Caco-2 (cell line): ENCODE results near the gene LRRC10. TPM values are rescaled to one million over a fixed set of nuclear protein-coding genes. Genes with fewer than 3 reads are reported as not detected.
A peak's percentile ranks its signal among the peaks of the same experiment; 100 is the strongest.

ENCODE experiments used
- BruUV-seq: library from RNA; stranded (reverse); fragments of 400-500 nt; replicated peaks from 2 replicates; lab custom pipeline; 2021; lab: Mats Ljungman, UMichigan
- CTCF ChIA-PET: fragments of 300-600 bp; sonication (Branson Sonifier 250); formaldehyde crosslinking; loops from one replicate; lab custom pipeline; 2022; ENCODE audit warnings: antibody characterized with exemption; lab: Charles Lee
- POLR2A ChIA-PET: fragments of 300-600 bp; sonication (Branson Sonifier 250); formaldehyde crosslinking; loops from one replicate; lab custom pipeline; 2022; ENCODE audit warnings: antibody characterized with exemption; lab: Charles Lee
- DNase-seq, 2 experiments: peaks; one replicate each; pipeline versions ENCODE4 v3.0.0 to v3.0.0-alpha.2; 2020 to 2022
- H3K27me3 ChIP-seq: replicated peaks from 2 replicates; pipeline ENCODE4 v1.6.0; 2011; ENCODE audit warnings: low read length; ENCODE audit not compliant: control insufficient read depth, insufficient read depth
- H3K36me3 ChIP-seq: 2 replicates; pipeline ENCODE4 v1.5.1; 2011; ENCODE audit warnings: low read length; ENCODE audit not compliant: control insufficient read depth, insufficient read depth
- H3K4me1 ChIP-seq: fragments of 250-450 bp; sonication (Bioruptor Pico); 2 replicates; pipeline ENCODE4 v1.5.1; 2020; ENCODE audit warnings: mild to moderate bottlenecking
- H3K4me3 ChIP-seq: 2 replicates; pipeline ENCODE4 v1.5.1; 2011; ENCODE audit warnings: low read depth, mild to moderate bottlenecking, control low read depth, low read length
- H3K9me3 ChIP-seq: fragments of 250-450 bp; sonication (Bioruptor Pico); 2 replicates; pipeline ENCODE4 v1.5.1; 2020; ENCODE audit warnings: mild to moderate bottlenecking, moderate library complexity
- H3K27ac Mint-ChIP-seq: one replicate; pipeline ENCODE4 v1.8.0; 2022; ENCODE audit warnings: mixed read lengths; ENCODE audit not compliant: unreplicated experiment
- H3K27me3 Mint-ChIP-seq: one replicate; pipeline ENCODE4 v1.8.0; 2022; ENCODE audit warnings: mixed read lengths; ENCODE audit not compliant: insufficient read depth, unreplicated experiment
- H3K36me3 Mint-ChIP-seq: one replicate; pipeline ENCODE4 v1.8.0; 2022; ENCODE audit warnings: mild to moderate bottlenecking, mixed read lengths; ENCODE audit not compliant: insufficient read depth, unreplicated experiment
- H3K4me1 Mint-ChIP-seq: one replicate; pipeline ENCODE4 v1.8.0; 2022; ENCODE audit warnings: low read depth, mixed read lengths; ENCODE audit not compliant: unreplicated experiment
- H3K4me3 Mint-ChIP-seq: one replicate; pipeline ENCODE4 v1.8.0; 2022; ENCODE audit warnings: mild to moderate bottlenecking, moderate library complexity, mixed read lengths; ENCODE audit not compliant: unreplicated experiment
- H3K9me3 Mint-ChIP-seq: one replicate; pipeline ENCODE4 v1.8.0; 2022; ENCODE audit warnings: mixed read lengths; ENCODE audit not compliant: unreplicated experiment
- intact Hi-C: fragments of 100-400 bp; cut with micrococcal nuclease; formaldehyde crosslinking; loops from one replicate; pipeline ENCODE4 v1.10.0; 2022; ENCODE audit not compliant: unreplicated experiment
- total RNA-seq: library from RNA; stranded (reverse); gene quantifications from 2 replicates; pipeline ENCODE4 v1.2.3, GENCODE V29; 2022
- TF ChIP-seq, protein P1 (sequence below), 2 experiments: fragments of 200-600 bp in 1 of 2; IDR thresholded peaks; 1 replicate in 1 of 2; 2 replicates in 1 of 2; pipeline versions ENCODE4 v1.5.1 to v1.8.0; 2011 to 2022; ENCODE audit warnings: antibody characterized with exemption in 1 of 2, control low read depth in 1 of 2, inconsistent platforms in 1 of 2, low read depth in 1 of 2, low read length in 1 of 2, mild to moderate bottlenecking in 1 of 2, moderate library complexity in 1 of 2; ENCODE audit not compliant: insufficient read depth in 1 of 2, severe bottlenecking in 1 of 2, unreplicated experiment in 1 of 2

LRRC10 gene
- total RNA-seq, 1 experiment from 2014 or later: not detected

- intact Hi-C loops: no loop called here
- Mint-ChIP-seq H3K4me3 (no peak overlapping the region), H3K27me3 (no peaks in the 10 kb centered on the region), H3K36me3 (peaks cover 91% of the 10 kb centered on the region), H3K4me1 (no peaks in the 10 kb centered on the region), H3K27ac (no peak overlapping the region), H3K9me3 (no peaks in the 10 kb centered on the region)
- POLR2A ChIA-PET: no interaction called here
- Histone ChIP-seq H3K27me3 (no peaks in the 10 kb centered on the region), H3K36me3 (peaks cover 5% of the 10 kb centered on the region), H3K9me3 (no peaks in the 10 kb centered on the region), H3K4me1 (no peaks in the 10 kb centered on the region), H3K4me3 (no peak overlapping the region)
- DNase-seq: no peak
- TF ChIP-seq, protein P1, sequence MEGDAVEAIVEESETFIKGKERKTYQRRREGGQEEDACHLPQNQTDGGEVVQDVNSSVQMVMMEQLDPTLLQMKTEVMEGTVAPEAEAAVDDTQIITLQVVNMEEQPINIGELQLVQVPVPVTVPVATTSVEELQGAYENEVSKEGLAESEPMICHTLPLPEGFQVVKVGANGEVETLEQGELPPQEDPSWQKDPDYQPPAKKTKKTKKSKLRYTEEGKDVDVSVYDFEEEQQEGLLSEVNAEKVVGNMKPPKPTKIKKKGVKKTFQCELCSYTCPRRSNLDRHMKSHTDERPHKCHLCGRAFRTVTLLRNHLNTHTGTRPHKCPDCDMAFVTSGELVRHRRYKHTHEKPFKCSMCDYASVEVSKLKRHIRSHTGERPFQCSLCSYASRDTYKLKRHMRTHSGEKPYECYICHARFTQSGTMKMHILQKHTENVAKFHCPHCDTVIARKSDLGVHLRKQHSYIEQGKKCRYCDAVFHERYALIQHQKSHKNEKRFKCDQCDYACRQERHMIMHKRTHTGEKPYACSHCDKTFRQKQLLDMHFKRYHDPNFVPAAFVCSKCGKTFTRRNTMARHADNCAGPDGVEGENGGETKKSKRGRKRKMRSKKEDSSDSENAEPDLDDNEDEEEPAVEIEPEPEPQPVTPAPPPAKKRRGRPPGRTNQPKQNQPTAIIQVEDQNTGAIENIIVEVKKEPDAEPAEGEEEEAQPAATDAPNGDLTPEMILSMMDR (IDR thresholded peaks at IDR 0.05; ENCODE audit: insufficient read depth in 1 of 2, low read depth in 1 of 2, low read length in 1 of 2, severe bottlenecking in 1 of 2, unreplicated experiment in 1 of 2): no peak
- CTCF ChIA-PET: no interaction called here
- no TSS peak for BruUV-seq
Observed at GRCh38 chr12:69588527-69588926, 22.2 kb downstream of the LRRC10 start.

DNA sequence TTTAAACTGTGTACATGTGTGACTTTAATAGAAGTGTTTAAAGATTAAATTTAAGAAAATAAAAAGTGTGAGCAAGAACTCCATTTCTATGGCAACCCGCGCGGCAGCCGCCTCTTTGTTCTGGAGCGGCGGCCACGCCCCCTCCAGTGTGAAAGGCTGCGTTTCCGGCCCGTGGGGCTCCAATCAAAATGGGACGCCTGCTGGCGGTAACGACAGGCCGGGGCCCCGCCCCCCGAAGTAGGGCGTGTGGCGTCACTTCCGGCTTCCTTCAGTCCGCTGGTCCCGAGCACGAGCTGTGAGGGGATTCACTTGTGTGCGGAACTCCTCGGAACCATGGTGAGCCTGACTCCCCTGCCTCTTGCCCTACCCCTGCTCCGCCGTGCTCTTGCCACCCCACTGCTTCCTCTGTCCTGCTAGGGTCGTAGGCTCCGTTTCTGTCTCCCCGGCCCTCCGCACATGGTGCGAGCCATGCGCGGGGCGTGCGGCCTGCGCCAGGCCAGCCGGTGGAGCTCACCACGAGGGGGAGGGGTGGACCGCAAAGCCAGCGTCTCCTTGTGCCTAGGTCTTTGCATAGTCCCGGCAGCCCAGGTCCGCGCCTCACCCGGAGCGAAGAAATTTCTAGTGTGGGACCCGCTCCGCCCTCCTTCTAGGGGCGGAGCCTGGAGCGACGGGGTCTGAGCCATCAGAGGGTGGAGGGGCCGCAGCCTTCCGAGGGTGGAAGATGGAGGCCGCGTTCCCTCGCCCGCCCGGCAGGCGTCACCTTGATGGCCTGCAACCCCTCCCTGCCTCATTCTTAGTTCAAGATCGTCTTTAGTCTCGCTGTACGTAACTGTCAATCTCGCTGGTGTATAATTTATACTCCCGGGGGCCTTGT lies 25.3 kb downstream of the LRRC10 start, which contains the start of gene CCT2:
TSS of gene CCT2 (plus strand) at position 271 of the 874 bp plus-strand sequence. CDS start at position 334, 63 bp downstream.
- BruUV-seq: TSS peak; percentile 99
- intact Hi-C loops: loop anchor here (1.0 to 2.0 kb wide), 2 partner anchors 53 to 225 kb away; no protein-coding TSS in a partner anchor
- no peaks in the 10 kb centered on the region for H3K9me3 Mint-ChIP-seq

DNA sequence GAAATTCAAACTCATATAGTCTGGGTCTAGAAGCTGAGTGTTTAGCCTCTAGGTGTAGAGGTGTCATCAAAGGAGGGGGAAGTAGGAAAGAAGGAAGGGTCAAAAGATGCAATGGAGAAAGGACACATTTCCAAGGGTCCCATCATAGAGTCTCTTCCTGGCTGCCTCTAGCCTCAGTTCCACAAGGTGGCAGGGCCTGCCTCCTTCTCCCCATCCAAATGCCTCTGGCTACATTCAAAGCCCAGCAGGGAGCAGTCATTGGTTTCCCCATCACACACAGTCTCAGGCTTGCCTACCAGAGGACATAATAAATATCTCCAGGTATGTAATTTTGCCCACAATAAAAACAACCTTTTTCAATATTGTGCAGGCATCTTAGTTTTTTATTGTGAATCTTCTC lies 27.5 kb downstream of the LRRC10 start:
- no TSS peak for BruUV-seq
- TF ChIP-seq, protein P1 (IDR thresholded peaks at IDR 0.05; ENCODE audit: insufficient read depth in 1 of 2, low read depth in 1 of 2, low read length in 1 of 2, severe bottlenecking in 1 of 2, unreplicated experiment in 1 of 2): peak; percentile 22 to 43
- Mint-ChIP-seq H3K4me1 (peaks cover 11% of the 10 kb centered on the region), H3K27ac (no peak overlapping the region), H3K9me3 (no peaks in the 10 kb centered on the region), H3K4me3 (no peak overlapping the region), H3K36me3 (peaks cover 80% of the 10 kb centered on the region), H3K27me3 (no peaks in the 10 kb centered on the region)
- Histone ChIP-seq H3K9me3 (no peaks in the 10 kb centered on the region), H3K4me3 (no peak overlapping the region), H3K36me3 (peaks cover 2% of the 10 kb centered on the region; the same call in 1 of the 2 replicates), H3K4me1 (no peaks in the 10 kb centered on the region), H3K27me3 (no peaks in the 10 kb centered on the region)
- peak; percentile 61 to 63 for DNase-seq
- intact Hi-C loops: no loop called here
- ChIA-PET POLR2A (no interaction called here), CTCF (no interaction called here)

More for the DNA sequence above, 25.3 kb downstream of the LRRC10 start, which contains the start of gene CCT2:
- H3K27me3 Mint-ChIP-seq: no peaks in the 10 kb centered on the region
- Histone ChIP-seq H3K27me3 (no peaks in the 10 kb centered on the region), H3K9me3 (no peaks in the 10 kb centered on the region), H3K4me3 (peak within 1 kb of the TSS; percentile 97), H3K36me3 (peaks cover 2% of the 10 kb centered on the region; the same call in 1 of the 2 replicates), H3K4me1 (no peaks in the 10 kb centered on the region)
- H3K27ac Mint-ChIP-seq: peak within 1 kb of the TSS; percentile 96
- CTCF ChIA-PET: interaction anchor here (0.5 to 1.2 kb wide), 3 partner anchors 14 to 254 kb away, joined by 3 to 5 read pairs (median 3); no protein-coding TSS in a partner anchor
- POLR2A ChIA-PET: interaction anchor here (0.8 to 1.2 kb wide), 3 partner anchors 31 to 168 kb away, joined by 3 to 7 read pairs (median 5); no protein-coding TSS in a partner anchor
- TF ChIP-seq, protein P1 (IDR thresholded peaks at IDR 0.05; ENCODE audit: insufficient read depth in 1 of 2, low read depth in 1 of 2, low read length in 1 of 2, severe bottlenecking in 1 of 2, unreplicated experiment in 1 of 2): peak; percentile 31 to 48
- DNase-seq: peak; percentile 96 to 98
- peaks cover 90% of the 10 kb centered on the region for H3K36me3 Mint-ChIP-seq
- H3K4me1 Mint-ChIP-seq: peaks cover 5% of the 10 kb centered on the region
- H3K4me3 Mint-ChIP-seq: peak within 1 kb of the TSS; percentile 97
